Measurements from ENCODE around the gene SKI. TPM values are rescaled to one million over a fixed set of nuclear protein-coding genes. Genes with fewer than 3 reads are reported as not detected.

Gene SKI
- total RNA-seq, 1 experiment from 2014 or later: 3.3 TPM

DNA sequence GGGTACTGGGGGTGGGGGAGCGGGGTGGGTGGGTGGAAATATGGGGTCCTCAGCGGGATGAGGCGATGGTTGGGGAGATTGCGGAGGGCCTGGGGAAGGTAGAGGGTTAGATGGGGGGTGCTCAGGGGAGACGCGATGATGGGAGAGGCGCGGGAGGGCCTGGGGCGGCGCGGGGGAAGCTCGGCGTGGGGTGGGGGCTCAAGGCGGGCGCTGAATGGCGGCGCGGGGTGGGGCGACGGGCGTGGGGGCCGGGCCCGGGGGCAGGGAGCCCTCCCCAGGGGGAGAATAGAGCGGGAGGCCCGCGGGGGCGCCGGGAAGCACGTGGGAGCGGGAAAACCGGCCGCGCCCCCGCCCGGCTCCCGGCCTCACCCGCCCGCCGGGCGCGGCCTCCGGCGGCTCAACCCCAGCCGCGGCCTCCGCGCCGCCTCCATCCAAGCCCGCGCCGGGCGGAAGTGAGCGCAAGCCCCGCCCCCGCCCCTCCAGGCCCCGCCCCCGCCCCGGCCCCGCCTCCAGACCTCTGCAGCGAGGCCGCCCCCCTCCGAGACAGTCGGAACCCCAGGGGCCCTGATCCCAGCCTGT is 33.7 kb upstream of the SKI start, which contains the start of gene FAAP20:
Gene FAAP20, minus strand, starts transcription at position 454 of the 579 bp plus-strand sequence. Its CDS starts 23 bp downstream, at position 431.
- peak; percentile 40 for DNase-seq (ENCODE audit: low spot score)

DNA sequence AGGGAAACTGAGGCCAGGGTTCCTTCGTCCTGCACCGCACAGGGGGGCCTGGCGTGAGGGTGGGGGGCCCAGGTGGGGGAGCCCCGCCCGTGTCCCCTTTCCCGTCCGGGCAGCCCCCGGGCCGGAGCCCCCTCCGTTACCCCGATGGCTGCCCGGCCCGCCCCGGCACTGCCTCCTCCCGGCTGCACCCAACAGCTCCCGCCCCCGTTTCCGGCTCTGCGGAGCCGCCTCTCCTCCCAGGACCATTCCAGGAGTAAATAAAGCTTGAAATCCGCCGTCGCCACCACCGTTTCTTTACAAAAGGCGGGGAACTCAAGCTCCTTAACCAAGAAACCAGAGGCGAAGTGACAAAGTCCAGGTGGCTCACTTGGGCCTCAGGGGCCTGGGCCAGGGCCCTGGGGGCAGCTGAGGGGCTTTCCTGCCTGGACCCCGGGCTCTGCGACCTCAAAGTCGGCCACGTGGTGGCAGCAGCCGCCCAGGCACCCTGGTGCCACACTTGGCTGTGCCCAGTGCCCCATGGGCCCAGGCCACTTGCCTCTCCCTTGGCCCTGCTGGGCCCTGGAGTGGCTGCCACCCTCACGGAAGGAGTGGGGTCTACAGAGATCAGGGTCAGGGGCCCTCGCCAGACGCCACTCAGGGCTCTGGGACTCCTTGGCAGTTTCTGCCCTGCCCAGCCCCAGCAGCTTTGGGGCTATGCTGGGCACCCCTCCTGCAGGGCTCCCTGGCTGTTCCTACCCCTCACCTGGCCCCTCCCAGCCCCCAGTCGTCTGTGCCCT is 33.0 kb upstream of the SKI start:
- DNase-seq (ENCODE audit: low spot score): peak; percentile 81

DNA sequence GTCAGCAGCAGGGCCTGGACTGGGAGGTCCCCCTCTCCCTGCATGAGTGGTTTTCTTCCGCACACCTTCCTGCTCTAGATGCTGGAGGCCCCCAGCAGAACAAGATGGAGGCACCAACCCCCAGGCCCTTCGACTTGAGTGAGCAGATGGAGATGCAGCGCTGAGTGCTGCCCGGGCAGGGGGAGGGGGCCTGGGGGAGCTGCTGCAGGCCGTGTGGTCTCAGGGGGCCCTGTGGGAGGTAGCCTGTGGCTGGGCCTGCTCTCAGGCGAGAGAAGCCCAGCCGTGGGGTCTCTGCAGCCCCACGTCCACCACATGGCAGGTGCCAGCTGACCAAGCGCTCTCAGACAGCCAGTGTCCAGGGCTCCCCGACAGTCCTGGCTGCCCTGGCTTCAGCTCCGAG is 32.3 kb upstream of the SKI start:
- DNase-seq (ENCODE audit: low spot score): no peak

DNA sequence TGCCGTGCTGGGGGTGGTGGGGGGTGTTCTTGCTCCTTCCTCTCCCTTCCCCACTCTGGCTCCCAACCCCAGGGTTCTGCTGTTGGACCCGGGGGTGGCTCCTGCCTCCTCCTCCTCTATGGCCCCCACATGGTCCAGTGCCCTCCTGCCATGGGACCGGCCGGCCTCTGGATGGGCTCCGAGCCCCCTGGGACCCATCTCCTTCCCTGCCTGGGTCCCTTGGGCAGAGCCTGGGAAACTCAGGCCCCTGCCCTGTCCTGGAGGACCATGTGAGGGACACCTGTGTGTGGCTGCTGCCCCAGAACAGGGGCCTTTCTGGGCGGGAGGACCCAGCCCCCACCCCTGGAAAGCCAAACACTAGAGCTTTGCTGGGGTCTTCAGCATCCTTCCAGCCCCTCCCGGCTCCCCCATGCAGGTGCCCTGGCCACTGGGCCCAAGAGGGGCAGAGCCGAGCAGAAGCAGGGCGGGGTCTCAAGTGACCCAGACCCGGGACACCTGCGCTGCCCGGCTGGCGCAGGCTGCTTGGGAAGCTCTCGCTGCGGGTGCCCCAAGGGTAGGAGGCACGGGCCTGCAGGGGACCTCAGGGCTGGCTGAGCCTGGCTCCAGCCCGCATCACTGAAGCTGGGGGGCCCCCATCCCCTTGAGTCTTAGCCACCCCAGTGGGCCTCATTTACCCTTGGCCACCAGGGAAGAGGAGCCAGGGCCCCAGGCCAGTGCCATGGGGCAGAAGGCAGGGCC is 31.0 kb upstream of the SKI start:
- no peak for DNase-seq (ENCODE audit: low spot score)

DNA sequence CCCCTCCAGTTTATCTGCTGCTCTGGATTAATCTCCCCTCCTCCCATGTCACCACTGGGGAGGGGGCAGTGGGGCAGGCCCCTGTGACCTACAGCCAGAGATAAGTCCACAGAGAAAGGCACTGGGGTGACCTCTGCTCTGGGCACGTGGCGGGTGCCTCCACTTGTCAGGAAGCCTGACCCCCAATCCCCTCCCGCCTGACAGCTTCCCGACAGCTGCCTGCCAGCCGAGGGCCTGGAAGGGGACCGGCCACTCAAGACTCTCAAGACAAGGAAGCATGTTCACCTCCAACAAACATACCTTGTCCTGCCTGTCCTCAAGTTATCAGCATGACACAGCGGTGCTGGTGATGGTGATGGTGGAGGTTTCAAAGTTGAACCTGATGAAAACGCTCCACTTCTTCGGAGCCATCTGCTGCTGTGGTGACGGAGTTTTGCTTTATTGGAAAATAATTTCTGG is 30.4 kb upstream of the SKI start:
- DNase-seq (ENCODE audit: low spot score): no peak

DNA sequence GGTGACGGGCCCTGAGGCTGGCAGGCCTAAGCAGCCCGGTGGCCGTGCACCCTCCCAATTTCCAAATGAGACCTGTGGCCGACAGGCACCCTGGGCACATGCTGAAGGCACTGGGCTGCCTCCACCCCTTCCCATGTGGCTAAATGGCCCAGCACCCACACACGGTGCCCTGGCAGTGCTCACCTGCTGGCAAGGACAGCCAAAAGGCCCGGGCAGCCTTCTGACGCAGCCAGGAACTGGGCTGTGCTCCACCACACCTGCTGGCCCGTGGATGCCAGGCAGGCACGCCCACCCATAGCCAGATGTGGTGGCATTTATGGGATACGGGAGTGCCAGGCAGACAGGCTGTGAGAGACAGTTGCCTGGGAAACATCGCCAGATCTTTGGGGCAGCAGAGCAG is 29.5 kb upstream of the SKI start:
- DNase-seq (ENCODE audit: low spot score): no peak

DNA sequence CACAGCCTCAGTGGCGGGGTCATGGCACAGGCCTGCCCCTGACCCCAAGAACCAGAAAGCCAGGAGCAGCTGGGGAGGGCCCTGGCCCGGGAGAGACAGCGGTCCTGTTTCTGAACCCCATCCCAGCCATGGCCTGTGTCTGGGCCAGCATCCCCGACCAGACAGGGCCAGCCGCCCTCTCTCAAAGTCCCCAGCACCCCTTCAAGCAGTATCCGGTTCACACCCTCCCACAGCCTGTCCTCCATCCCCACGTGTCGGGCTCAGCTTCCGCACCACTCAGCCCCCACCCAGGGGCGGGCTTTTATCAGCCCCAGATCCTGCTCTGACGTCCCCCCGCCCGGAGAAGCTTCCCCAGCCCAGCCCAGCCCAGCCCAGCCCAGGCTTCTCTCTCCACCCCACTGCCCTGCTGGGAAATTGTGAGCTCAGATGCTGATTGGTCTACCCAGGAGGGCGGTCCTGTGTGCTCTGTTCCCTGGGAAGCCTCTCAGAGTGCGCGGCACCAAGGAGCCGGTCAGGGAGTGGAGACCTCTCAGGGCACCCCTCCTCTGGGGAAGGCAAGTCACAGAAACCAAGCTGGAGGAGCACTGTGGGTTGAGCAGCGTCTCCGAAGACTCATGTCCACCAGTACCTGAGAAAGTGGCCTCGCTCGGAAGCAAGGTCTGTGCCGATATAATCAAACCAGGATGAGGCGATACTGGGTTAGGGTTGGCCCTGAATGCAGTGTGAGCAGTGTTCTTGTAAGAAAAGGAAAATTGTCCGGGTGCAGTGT is 28.9 kb upstream of the SKI start:
- DNase-seq (ENCODE audit: low spot score): no peak

DNA sequence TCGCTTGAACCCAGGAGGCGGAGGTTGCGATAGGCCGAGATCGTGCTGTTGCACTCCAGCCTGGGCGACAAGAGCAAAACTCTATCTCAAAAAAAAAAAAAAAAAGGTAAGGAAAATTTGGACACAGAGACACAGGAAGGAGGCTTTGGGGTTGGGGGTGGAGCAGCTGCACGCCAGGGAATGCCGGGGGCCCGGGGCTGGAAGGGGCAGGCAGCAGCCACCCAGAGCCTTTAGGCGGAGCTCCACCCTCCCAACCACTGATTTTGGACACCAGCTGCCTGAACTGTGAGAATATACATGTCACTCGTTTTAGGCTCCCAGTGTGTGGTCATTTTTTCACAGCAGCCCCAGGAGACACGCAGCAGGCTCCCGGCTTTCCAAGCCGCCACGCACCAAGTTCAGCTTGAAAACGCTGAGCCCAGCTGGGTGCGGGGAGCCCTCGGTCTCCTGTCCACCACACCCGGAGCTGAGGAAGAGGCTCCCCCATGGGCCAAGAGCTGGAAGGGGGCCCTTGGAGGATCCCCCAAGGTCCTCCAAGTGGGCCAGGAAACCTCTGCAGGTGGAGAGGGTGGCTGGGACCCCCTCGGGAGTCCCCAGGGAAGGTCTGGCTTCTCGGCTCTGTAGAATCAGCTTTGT is 27.7 kb upstream of the SKI start:
- no peak for DNase-seq (ENCODE audit: low spot score)

DNA sequence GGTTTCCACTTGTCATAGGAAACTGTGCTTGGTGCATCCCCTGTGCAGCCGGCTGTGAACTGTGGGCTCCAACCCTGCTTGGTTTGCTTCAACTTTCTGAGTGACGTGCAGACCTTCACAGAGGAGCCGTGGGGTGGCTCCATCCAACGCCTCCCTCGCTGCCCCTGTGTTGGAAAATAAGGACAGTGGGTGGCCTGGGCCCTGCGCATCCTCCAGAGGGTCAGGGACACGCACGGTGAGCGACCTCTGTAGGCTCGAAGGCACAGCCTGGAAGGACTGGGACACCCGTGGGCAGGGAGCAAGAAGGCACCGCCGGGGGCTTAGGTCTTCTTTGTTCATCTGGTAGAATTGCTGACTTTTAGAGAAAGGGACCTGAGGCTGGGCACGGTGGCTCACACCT is 27.1 kb upstream of the SKI start:
- no peak for DNase-seq (ENCODE audit: low spot score)

DNA sequence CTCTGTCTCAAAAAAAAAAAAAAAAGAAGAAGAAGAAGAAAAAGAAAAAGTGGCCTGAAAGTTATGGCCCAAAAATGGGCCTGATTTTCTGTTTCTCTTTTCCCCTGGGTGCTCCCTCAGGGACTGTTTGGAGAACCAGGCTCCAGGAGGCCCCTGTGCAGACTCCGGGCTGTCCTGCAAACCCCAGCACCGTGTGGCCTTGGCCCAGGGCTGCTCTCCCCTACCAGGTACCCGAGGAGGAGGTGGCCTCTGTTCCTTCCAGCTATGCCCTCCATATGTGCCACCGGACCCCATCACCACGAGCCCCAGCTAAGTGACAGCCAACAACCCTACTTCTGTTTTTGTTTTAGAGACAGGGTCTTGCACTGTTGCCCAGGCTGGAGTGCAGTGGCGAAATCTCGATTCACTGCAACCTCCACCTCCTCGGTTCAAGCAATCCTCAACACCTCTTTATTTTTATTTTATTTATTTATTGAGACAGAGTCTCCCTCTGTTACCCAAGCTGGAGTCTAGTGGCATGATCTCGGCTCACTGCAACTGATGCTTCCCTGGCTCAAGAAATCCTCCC is 26.0 kb upstream of the SKI start:
- DNase-seq (ENCODE audit: low spot score): no peak

DNA sequence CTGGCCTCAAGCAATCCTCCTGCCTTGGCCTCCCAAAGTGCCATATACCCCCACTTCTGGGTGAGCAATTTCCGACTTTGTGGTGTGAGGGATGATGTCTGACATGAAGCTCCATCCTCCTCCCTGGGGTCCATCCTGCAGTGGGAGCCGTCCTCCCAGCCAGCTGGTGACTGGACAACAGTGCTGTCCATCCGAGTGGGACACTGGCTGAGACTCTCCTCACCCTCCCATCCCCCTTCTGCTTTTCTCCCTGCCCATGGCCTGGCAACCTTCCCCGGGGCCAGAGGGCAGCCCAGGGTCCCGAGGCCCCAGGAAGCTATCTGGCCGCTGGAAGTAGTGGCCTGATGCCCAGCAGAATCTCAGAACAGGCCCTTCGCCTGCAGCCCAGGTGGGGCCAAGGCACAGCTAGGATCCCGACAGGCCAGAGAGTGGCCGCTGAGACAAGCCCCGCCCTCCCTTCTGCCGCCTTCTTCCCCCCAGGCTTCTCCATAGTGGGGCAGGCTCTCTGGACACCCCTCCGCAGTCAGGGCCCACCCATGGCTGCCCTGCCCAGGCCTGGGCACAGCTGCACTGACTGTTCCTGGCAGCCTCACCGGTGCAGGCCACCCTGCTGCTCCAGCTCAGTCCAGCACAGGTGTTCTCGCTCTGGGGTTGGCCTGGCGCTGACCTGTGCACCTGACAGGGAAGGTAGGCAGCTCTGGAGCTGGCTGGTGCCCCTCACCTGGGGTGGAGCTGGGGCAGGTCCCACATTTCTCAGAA is 25.1 kb upstream of the SKI start:
- DNase-seq (ENCODE audit: low spot score): no peak

DNA sequence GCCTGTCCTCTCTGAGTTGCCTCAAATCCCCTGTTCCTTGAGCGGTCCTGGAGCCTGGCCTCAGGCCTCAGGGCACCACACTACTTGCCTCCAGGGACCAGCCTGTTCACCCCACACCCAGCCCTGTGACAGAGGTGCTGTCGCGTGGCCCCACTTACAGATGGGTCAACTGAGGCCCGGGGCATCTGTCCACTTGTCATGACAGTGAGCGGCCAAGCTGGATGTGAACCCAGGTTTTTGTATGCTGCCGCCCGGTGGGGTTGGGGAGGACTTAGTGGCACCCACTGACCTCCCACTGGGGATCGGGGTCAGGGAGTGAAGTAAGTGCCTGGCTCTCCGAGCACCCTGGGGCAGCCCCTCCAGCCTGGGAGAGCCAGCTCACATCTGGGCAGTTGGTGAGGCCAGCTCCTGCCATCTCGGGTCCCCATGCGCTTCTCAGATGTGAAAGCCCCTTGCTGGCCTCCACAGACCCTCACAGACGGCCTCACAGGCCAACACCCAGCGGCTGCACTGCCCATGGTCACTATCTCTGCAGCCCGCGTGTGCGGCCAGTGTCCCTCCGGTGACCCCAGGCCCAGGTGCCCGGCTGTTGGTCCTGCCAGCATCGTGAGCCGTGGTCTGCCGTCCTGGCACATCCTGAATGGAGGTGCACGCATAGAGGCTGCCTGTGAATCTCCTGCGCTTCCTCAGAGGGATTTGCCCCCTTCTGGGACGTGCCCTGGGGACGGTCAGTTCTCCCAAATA is 24.3 kb upstream of the SKI start:
- no peak for DNase-seq (ENCODE audit: low spot score)

DNA sequence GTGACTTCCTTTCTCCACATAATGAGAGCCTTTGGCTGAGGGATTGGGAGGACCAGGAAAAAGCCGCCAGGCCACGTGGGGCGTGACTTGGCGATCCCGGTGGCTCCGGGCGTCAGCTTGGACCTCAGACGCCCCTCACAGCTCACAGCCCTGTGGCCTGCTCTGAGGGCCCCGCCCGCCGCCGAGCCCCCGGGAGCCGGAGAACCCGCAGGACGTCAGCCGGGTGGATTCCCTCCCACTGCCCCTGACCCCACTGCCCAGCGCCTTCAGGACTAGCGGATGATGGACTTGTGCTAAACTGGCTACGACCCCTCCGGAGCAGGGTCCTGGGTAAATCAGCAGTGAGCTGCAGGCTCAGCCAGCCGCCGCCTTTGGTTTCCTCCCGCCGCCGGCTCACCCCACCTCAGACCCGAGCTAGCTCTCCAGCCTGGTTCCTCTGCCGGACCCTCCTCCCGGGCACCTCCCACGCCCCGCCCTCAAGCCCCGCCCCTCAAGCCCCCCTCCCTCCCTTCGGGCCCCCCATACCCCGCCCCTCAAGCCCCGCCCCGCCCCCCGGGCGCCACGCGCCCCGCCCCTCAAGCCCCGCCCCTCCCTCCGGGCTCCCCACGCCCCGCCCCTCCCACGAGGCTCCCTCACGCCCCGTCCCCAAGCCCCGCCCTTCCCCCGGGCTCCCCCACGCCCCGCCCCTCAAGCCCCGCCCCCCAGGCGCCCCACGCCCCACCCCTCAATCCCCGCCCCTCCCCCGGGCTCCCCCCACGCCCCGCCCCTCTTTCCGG is 23.5 kb upstream of the SKI start:
- DNase-seq (ENCODE audit: low spot score): no peak

DNA sequence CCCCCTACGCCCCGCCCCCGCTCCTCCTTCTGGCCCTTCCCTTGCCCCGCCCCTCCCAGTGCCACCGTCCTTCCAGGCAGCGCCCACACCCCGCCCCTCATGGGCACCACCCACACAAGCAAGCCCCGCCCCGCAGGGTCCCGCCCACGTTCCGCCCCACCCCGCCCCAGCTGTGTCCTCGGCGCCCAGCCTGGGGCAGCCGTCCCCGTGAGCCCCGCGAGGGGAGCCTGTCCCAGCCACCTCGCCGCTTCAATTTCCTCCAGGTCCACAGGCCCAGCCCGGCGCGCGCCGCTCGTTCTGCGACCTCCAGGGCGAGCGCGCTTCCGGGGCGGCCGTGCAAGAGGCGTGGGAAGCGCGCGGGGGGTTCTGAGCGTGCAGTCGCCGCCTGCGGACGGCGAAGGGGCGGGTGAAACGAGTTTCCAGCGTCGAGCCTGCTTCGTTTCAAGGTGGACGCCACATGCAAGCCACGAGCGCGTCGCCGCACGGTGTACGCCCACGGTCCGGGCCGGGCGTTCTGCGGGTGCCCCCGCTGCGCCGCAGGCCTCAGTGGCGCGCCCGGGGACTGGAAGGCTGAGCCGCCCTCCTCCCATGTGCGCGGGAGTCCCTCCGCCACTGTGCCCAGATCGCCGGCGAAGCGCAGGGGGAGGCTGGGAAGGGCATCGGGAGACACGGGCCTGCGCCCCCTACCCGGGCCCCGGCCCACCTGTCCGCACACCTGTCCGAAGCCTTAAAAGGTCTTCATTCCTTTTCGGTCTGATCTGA is 22.7 kb upstream of the SKI start:
- DNase-seq (ENCODE audit: low spot score): peak; percentile 55

DNA sequence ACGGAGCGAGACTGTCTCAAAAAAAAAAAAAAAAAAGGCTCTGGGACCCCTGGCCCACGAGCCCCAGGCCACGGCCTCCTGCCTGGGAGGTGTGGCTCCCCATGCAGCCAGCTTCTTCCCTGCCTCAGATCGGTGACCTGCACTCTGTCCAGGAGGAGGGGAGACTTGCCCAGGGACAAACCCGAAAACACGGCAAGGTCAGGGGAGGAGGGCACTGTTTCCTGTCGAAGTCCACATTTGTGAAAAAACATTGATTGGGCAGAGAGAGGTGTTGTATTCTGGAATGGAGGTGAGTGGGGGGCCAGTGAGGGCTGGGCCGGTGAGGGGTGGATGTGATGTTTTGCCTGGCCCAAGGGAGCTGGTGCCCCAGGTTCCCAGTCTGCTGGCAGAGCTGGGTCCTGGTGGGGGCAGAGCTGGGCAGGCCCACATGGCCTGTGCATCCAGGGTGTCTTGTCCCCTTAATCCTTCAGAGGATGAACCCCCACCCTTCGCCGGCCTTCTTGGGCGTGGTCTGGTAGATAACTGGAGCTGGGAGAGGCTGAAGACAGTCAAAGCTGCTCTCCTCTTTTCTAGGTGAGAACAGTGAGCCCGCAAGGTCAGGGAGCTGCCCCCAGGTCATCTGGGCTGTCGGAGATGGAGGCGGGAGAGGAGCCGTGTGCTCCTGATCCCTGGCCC is 21.2 kb upstream of the SKI start:
- no peak for DNase-seq (ENCODE audit: low spot score)

DNA sequence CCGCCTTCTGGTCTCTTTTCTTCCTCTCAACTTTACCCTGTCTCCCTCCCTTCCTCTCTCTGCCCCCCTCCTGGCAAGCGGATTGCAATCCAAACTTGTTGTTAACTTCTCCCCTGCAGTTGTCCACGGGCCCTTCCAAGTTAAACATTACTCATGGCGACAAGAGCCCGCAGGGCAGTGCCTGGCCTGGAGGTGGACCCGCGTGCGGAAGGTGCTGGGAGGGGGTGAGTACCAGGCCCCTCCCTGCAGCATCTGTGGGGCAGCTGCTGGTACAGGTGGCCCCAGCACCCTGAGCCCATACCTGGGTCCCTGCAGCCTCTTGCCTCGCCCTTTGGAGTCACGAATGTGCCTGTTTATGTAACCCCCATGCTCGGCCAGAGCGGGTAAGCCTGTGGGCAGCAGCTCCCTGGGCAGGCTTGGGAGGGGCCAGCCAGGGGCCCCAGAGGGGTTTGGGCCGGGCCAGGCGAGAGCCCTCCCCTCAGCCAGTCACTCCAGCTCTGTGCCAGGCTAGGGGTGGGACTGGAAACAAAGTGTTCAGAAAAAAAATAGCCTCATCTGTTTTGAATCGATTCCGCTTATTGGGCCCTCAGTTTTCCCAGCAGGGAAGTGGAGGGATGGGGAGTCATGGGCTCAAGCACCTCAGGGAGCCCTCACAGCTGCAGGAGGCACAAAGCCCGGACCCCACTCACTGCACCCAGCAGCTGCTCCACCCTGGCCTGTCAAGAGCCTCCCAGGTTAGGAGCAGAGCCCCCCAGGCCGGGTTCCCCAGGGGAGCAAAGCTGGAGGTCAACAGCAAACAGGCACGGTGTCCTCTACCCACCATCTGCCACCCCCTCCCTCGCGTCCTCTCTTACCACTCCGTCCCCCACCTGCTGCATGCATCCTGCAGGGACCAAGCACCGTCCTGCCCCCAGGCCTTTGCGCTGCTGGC is 19.5 kb upstream of the SKI start:
- peak; percentile 89 for DNase-seq (ENCODE audit: low spot score)
